ENCODE data around the gene TSPAN14.
"Not testable (repeated sequence)": the region's sequence is repeated elsewhere in the genome, so short reads cannot be mapped to it uniquely, and the experiment has no call there.

Gene TSPAN14, protein sequence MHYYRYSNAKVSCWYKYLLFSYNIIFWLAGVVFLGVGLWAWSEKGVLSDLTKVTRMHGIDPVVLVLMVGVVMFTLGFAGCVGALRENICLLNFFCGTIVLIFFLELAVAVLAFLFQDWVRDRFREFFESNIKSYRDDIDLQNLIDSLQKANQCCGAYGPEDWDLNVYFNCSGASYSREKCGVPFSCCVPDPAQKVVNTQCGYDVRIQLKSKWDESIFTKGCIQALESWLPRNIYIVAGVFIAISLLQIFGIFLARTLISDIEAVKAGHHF

DNA sequence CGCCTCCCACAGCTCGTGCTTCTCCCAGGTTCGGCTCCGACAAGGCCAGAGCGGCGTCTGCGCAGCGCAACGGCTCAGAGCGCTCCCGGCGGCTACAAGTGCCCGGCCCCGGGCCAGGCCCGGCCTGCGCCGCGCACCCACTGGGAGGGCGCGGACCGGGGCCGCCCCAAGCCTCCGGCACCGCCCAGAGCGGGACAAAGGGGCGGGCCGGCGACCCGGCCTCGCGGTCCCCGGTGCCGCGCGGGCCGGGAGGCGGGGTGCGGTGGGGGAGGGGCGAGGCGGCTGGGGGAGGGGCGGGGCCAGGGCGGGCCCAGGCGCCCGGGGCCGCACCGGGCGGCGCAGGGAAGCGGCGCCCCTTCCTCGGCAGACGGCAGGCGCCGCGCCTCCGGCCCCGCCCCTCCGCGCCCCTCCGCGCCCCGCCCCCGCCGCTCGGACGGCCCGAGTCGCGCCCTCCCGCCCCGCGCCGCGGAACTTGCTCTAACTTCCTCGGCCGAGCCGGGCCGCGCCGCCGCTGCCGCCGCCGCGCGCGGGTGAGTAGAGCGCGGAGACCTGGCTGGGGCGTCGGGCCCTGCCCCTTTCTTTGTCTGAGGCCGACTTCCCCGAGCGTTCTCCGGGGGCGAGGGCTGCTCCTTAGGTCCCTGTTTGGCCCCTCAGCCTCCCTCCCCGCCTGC is at the start of gene TSPAN14:
TSPAN14 (plus strand) TSS at position 469 of the 671 bp plus-strand sequence. CDS start 34,924 bp downstream, outside the sequence.
- DNase-seq: peak; percentile 83

DNA sequence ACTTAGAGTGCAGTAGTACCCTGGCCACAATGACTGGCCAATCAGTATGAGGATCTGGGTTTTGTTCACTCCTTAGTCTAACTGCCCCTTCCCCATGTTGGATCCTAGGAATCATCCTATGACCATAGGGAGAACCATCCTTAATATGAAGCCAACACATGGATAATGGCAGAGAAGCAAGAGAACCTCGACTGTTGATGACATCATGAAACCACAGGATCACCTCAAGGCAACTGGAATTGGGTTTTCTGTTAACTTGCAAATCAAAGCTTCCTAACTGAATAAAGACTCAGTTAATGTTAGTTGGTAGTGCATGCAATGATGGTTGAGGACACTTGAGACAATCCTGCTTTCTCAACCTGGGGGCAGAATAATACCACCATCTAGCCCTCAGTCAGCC is 49.1 kb upstream of the TSPAN14 start:
- no peak for DNase-seq

DNA sequence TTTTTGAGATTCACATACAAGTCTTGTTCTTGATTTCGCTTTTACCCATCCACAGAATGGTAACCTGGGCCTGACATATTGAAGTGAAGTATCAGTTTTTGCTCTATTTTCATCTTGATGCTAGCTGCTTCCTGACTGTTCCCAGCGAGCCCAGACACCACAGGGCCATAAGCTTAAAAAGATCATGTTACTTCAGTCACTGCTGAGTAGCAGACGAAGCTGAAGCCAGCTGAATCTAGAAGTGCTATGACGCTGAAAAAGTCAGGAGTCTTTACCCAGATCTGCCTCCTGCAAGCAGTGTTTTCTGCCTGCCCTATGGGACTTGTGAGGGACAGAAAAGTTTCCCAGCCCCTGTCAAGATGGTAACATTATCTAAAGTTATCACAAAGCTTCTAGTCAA is 48.5 kb upstream of the TSPAN14 start:
- DNase-seq: no peak

DNA sequence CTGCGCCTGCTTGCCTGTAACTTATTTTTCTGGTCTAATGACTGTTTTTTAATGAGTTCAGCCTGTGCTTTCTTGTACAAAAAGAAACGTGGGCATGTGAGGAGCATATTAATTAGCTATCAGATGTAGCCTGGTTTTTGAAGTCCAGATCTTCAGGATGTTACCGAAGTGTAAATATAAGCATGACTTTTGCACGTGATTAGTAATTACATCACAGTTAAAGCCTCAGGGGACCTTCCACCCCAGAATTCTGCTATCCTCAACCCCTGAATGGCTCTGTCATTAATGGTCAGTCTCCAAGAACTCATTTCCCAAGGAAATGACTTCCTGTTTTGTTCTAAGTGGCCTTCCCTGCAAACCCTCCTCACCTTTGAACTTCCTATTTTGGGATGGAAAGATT is 47.9 kb upstream of the TSPAN14 start:
- DNase-seq: no peak

DNA sequence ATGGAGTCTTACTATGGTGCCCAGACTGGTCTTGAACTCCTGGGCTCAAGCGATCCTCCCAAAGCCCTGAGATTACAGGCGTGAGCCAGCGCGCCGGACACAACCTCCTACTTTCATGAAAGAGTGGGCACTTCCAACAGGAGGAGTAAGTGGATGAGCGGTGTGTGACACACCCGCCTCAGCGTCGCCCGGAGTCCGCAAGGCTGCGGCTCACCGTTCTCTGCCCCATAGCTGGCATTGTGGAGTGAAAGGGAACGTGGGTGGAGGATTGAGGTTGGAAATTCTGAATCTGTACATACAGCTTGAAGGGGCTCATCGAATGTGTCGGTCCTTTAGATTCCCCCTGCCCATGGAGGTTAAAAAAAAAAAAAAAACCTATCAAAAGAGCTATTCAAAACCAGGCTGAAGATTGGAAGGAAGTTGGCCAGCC is 46.3 kb upstream of the TSPAN14 start:
- DNase-seq: no peak

DNA sequence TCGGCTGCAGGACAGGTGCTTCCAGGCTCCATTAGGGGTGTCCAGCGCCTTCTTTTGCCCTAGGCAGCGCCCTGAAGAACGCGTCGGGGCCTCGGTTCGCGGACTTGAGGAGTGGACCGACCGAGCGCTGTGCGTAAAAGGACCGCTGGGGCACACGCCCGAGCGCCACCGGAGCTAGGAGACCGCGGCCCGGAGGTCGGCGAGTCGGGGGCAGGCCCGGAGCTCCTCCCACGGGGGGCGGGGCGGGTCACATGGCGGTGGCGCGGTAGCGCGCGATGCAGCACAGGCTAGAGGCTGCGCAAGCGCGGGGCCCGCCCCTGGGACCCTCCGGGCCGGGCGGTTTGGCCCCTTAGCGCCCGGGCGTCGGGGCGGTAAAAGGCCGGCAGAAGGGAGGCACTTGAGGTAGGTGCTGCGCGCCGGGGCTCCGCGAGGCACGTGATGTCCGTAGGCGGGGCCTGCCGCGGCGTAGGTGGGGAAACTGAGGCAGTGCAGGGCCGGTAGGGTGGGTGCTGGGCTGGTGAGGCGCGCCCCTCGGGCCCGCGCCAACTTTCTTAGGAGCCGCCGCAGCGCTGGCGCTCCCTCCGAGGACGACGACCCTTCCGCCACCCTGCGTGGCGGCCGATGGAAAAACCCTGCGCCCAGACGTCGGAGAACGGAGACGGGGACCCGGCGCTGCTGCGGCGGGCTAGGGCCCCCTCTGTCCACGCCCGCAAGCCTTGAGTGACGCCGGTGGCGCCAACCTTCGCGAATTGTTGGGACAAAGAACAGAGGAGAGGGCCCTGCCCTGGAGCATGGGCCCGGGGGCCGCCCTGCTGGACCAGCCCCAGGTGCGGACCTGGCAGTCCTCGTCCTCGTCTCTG is 45.6 kb upstream of the TSPAN14 start, which contains the start of gene PRXL2A:
PRXL2A (plus strand) TSS at position 310 of the 860 bp plus-strand sequence. CDS start 11,917 bp downstream, outside the sequence.
- peak; percentile 12 for DNase-seq

DNA sequence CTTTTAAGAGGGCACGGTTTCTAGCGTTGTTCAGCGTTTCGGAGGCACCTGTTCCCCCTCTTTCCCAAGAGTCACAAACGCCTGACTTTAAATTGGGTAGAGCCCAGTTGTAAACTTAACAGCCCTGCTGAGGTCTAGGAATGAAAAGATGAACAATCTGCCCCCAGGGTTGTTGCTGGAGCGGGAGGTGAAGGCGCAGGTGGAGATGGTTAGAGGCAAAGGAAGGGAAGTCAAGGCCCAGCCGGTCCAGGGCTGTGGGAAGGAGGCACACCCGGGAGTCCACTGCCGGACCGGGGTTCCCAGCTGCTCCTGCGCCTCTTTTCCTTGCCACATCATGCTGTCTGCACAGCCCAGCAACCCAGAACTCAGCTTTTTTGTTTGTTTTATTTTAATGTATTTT is 45.0 kb upstream of the TSPAN14 start:
- DNase-seq: no peak

DNA sequence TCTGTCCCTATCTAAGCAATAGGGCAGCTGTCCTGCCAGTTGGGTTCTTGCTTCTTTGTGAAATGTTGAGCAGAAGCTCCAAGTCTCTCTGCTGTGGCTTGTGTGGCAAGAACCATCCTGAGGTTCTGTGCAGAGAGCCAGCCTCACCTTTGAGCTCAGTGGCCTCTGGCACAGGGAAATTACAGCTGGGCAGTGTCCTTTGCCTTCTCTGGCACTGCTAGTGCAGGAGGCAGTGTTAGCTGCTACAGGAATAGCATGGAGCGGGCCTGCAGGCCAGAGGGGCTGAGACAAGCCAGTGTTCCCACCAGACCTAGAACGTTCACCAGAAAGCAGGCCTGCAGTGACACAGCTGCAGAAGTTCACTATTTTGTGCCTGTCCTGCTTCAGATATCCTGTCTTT is 44.0 kb upstream of the TSPAN14 start:
- DNase-seq: no peak

DNA sequence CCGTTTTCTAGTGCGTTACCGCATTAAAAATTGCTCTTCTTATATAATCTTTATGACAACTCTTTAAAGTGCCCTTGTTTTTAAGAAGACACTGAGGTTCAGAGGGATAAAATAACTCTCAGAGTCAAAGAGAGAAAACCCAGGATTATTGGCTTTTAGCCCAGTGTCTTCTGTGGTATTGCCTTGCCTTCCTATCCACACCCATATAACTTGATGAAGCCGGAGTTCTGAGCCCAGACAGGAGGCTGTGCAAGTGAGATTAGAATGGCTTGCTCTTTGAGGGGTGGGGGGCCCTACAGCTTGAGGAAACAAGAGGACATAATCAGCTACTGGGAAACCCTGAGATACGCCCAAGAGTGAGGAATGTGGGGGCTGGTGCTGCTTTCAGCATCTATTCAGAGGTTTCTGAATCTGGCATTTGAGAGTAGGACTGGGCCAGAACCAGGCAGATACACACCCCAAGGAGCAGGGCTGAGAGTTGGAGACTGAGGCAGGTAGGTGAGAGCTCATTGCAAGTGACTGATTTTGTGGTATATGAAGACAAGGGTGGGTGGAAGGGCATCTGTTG is 43.4 kb upstream of the TSPAN14 start:
- DNase-seq: no peak

DNA sequence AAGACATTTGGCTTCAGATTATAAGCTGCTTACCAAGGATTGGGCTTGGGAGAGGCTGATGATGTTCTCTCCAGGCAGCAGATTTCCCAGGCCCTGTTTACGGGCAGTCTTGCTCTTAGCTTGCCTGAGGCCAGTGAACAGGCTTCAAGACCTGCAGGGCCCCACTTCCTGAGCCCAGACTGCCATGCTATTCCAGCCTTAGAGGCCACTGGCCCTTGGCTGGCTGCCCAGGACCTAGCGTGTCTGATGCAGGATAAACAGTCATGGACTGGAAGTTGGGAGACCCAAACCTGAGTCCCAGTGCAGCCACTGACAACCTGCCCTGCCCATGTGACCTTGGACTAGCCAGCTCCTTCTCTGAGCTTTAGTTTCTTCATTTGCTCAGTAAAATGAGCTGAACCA is 42.8 kb upstream of the TSPAN14 start:
- DNase-seq: no peak

DNA sequence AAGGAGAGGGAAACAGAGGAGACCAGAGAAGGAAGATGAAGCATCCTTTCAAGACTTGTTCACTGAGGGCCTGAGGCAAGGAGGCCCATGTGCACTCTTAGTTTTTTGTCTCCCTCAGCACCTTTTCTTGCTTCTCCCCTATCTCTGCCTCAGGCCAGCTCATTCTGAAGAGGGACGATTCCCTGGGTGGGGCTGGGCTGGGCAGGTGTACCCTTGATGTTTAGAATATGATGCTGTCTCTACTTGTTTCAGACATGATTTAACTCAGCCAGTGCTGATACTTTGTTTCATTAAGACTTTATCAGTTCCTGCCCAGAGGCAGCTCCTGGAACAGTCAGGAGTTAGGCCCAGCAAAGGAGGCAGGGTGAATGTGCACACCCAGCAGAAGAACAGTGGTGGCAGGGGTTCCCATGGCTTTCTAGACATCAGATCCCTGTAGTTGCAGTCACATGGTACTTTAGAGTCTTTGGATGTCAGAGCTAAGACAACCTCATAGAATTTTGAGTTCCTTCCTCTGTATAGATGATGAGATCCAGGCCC is 42.4 kb upstream of the TSPAN14 start:
- DNase-seq: no peak

DNA sequence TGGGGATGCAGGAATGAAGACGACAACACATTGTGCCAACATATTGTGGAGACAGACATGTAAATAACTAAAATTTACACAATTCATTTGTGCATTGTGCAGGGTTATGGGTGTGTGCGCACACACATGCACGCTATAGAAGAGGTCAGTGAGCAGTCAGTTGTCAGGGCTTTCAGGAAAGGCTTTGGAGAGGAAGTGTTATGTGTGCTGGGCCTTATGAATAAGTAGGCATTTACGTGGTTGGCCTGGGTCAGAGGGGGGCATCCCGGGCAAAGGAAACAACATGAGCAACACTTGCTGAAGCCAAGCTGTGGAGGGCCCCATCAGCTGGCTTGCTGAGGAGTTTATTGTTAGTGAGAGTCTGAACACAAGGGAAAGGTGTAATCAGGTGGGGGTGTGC is 41.6 kb upstream of the TSPAN14 start:
- DNase-seq: no peak

DNA sequence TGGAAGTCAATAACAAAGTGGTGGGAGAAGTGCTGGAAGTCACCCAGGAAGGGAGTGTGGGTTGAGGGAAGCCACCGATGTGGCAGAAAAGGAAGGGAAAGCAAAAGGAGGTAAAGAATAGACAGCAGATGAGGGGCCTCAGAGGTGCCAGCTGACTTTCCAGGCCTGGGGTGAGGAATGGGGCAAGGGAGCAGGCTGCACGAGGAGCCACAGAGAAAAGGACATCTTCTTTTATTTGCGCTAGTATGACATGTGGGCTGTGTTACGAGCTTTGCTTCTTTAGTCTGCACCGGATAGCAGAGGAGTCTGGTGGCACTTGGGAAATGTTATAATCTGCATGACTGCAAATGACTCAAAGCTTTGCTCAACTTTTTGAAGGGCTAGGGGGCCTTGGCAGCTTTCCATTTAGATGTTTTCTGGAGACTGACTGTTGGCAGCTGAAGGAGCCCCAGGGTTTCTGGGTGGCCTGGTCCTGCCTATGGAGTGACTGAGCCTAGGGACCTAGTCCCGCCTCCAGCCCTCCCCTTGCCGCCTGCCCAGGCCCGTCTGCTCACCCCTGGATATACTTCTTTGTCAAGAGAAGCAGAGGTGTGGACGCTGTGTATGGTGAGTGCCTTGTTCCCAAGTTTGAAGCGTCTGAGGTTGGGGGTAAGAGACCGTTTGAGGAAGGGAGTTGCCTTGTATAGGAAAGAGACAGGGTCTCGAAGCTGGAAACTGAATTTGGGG is 40.7 kb upstream of the TSPAN14 start:
- no peak for DNase-seq

DNA sequence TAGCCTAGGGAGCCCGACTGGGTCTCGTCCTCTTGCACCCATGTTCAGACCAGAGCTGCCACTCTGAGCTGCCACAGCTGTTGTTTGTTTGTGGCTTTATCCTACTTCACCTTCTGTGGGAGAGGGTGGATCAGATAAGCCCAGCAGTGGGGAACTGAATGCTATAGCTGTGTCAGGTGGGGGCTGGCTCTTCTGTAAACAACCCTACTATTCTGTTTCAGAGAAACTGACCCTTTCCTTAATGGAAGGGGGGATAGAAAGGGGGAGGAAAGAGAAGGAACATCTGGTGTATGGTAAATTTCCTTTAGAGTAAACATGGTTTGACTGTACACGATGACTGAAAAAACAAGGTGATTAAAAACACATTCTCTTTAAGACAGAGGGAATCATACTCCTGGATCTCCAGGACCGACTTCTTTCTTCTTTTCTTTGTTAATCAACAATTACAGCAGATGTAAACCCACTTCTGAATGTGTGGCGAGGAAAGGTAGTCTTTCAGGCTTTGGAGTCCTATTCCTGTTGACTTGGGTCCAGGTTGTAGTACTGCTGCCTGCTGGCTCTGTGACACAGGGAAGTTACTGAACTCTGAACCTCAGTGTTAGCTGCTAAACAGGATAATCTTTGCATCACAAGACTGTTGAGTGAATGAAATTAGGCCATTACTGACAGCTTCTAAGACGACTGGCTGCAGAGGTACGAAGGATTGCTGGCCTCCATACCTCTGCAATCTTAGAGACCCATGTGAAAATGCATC is 39.8 kb upstream of the TSPAN14 start:
- DNase-seq: no peak

DNA sequence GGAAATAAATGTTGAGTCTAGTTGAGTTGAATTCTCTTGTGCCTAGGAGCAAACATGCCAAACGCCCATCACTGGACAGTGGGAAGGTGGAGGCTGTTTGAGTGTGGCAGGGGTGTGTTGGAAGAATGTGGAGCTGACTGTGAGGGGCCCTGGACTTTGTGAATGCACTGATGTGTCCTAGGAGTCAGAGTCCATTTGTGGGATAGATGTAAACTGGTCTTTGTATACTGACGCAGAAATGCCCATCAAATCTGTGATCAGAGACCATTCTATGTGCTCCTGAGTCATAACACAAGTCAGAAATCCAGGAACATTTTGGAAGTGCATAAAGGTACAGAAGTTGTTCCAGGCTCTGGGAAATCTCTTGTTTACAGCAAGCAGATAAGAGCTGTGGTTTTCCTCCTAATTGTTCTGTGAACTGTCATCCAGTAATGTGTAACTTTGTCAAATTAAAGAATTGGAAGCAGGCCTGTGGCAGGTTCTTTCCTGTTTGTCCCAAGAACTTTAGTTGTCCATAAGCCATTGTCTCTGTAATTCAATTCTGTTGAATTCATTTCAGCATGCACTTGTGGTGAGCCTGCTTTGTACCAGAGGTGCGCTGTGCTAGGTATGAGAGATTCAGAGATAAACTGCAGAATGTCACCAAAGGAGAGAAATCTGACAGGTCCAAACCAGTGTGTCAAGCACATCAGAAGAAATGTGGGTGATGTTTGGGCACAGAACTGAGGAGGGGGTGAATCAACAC is 38.2 kb upstream of the TSPAN14 start:
- no peak for DNase-seq

DNA sequence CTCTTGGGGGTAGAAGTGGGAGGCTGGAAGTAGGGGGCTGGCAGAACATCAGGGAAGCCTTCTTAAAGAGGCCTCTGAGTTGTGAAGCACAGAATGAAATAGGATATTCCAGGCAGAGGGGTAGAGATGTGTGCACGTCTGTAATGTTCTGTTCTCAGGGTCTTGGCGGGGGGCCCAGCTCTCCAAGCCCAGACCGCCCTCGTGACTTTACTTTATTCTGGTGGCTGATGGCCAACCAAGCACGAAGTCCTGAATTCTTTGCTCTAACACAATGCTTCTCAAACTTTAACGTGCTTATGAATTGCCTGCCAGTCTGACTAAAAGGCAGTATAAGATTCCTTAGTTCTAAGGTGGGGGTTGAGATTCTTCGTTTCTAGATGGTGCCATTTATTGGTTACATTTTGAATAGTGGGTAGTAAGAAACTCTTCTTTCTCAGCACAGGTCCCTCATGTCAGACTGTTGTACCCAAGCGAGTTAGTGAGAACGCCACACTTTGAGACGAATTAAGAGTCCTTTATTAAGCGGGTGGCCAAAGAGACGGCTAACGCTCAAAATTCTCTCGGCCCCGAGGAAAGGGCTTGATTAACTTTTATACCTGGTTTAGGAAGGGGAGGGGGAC is 37.5 kb upstream of the TSPAN14 start:
- DNase-seq: no peak

DNA sequence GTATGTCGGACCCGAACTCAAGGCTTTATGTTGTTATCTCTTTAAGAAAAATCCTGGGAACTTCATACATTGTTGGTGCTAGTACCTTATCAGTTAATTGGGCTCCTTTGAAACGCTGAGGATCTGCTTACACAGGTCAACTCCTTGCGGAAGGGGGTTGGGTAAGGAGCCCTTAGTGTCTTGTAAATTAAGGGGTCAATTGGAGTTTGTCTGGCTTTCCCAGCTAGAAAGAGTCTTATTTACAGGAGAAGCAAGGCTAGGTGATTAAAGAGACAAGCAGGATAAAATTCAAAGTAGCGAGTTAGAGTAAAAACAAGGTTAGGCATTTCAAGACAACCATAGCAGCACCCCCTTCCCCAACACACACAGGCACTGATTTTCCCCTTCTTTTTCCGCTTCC is 36.9 kb upstream of the TSPAN14 start:
- not testable (repeated sequence) for DNase-seq

DNA sequence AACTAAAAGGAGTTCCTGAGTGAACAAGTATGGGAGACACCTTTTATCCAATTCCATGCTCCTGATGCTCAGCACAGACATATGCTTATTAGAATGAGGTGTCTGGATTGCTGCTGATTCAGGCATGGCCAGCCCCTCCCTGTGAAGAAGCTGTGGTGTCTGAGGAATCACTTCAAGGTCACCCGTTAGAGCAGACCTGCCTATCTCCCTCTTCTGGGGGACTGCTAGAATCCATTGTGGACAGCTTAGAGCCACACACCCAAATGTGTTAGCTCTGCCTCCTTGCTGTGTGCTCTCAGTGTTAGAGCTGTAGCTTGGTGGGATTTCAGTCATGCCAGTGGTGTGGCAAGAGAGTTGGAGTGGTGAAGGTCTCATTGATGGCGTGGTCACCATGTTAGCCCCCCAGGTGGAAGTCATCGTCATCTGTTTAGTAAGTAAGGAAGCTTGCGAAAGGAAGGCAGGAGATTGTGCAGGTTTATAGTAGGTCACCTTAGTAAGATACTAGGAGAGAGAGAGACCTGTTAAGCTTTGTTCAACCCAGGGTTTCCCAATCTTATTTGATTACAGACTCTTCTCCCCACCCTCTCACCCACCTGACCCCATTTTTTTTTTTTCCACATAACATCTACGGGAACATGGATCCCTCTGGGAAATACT is 32.9 kb upstream of the TSPAN14 start:
- DNase-seq: no peak

DNA sequence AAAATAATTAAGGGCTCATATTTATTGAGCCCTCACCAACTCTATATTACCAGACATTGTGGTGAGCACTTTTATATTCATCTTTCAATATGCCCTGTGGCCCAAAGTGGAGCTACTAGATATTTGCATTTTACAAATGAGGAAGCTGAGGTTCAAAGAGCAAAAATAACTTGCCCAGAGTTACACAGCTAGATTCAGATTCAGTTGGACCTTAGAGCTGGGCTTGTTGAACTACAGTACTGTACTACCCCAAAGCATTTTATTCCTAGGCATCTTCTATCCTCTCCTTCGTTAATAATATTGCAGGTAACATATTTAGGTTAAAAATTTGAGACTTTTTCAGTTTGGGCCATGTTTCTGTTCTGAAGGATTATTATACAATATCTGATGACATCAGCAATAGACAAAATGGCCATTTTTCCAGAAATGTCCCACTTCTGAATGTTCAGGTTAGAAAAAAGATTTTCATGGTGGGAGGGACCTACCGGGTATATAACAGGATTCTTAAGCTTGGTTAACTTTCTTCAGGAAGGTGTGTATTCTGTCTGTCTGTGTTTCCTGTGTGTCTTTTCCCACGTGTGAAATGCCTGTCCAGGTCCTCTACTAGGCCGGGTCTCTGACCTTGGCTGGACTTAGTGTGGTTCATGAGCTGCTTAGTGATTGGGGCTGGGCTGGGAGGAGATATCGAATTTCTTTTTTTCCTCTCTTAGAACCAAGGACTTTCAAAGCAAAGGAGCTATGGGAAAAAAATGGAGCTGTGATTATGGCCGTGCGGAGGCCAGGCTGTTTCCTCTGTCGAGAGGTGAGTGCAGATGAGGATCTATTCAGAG is 32.2 kb upstream of the TSPAN14 start:
- no peak for DNase-seq

Measured in cortex of kidney (tissue), 1 donor.